Left lobe of liver (tissue), 2 donors: ENCODE results near the gene MTX2. TPM values are rescaled to one million over a fixed set of nuclear protein-coding genes. Genes with fewer than 3 reads are reported as not detected.
"Not testable (repeated sequence)": the region's sequence is repeated elsewhere in the genome, so short reads cannot be mapped to it uniquely, and the experiment has no call there.

Experiments used
- ATAC-seq: fragments of 200-7000 bp; cut with Tn5 transposase; one replicate; pipeline ENCODE4 v1.9.1; 2020; ENCODE audit warnings: mild to moderate bottlenecking, moderate library complexity
- DNase-seq: peaks from one replicate; pipeline ENCODE4 v3.0.0-alpha.2; 2020; ENCODE audit warnings: low spot score
- total RNA-seq: library from RNA; stranded (reverse); gene quantifications from one replicate; pipeline ENCODE4 v1.2.1, GENCODE V29; 2021
- donor health status: DM: no; HTN: no; CAD: no; lungs with moderate emphysema.
- donor health status: DM: no; HTN: yes; CAD: no.

MTX2 gene
- total RNA-seq, 1 donor from 2014 or later: 7.6 TPM

- no peak for ATAC-seq
- DNase-seq: no peak
Observed at GRCh38 chr2:176285321-176285720, 16.1 kb downstream of the MTX2 start.

GRCh38 chr2:176291335-176291734 lies 22.1 kb downstream of the MTX2 start:
- DNase-seq: no peak
- ATAC-seq: no peak

- ATAC-seq: peak; percentile 60
- no peak for DNase-seq
Observed at GRCh38 chr2:176291809-176292283, 22.6 kb downstream of the MTX2 start.

GRCh38 chr2:176292608-176293007 lies 23.4 kb downstream of the MTX2 start:
- DNase-seq (no peak), ATAC-seq (no peak)

- ATAC-seq (no peak), DNase-seq (no peak)
Observed at GRCh38 chr2:176293334-176293733, 24.1 kb downstream of the MTX2 start.

- ATAC-seq: no peak
Observed at GRCh38 chr2:176297067-176297466, 27.8 kb downstream of the MTX2 start.

GRCh38 chr2:176297737-176298136 lies 28.5 kb downstream of the MTX2 start:
- ATAC-seq: no peak
- no peak for DNase-seq

More at GRCh38 chr2:176297067-176297466, 27.8 kb downstream of the MTX2 start:
- no peak for DNase-seq

- not testable (repeated sequence) for ATAC-seq
Observed at GRCh38 chr2:176306020-176306419, 36.8 kb downstream of the MTX2 start.

GRCh38 chr2:176317199-176317598 lies 48.0 kb downstream of the MTX2 start:
- peak; percentile 26 for ATAC-seq

More at GRCh38 chr2:176306020-176306419, 36.8 kb downstream of the MTX2 start:
- DNase-seq: not testable (repeated sequence)

GRCh38 chr2:176317623-176318065 lies 48.4 kb downstream of the MTX2 start:
- peak; percentile 48 for ATAC-seq
- DNase-seq: no peak

More at GRCh38 chr2:176317199-176317598, 48.0 kb downstream of the MTX2 start:
- DNase-seq: no peak

GRCh38 chr2:176321916-176322315 lies 52.7 kb downstream of the MTX2 start:
- DNase-seq: no peak
- ATAC-seq: no peak

GRCh38 chr2:176324862-176325261 lies 55.6 kb downstream of the MTX2 start:
- DNase-seq: no peak

GRCh38 chr2:176325732-176326131 lies 56.5 kb downstream of the MTX2 start:
- ATAC-seq (no peak), DNase-seq (no peak)

More at GRCh38 chr2:176324862-176325261, 55.6 kb downstream of the MTX2 start:
- ATAC-seq: no peak

GRCh38 chr2:176328149-176328548 lies 58.9 kb downstream of the MTX2 start:
- ATAC-seq (no peak), DNase-seq (no peak)

GRCh38 chr2:176330612-176331011 lies 61.4 kb downstream of the MTX2 start:
- no peak for DNase-seq
- no peak for ATAC-seq

- ATAC-seq: no peak
Observed at GRCh38 chr2:176331646-176332045, 62.4 kb downstream of the MTX2 start.

GRCh38 chr2:176334729-176335128 lies 65.5 kb downstream of the MTX2 start:
- DNase-seq (no peak), ATAC-seq (no peak)

More at GRCh38 chr2:176331646-176332045, 62.4 kb downstream of the MTX2 start:
- no peak for DNase-seq

- DNase-seq (no peak), ATAC-seq (no peak)
Observed at GRCh38 chr2:176338395-176338794, 69.2 kb downstream of the MTX2 start.

GRCh38 chr2:176339208-176339607 lies 70.0 kb downstream of the MTX2 start:
- no peak for ATAC-seq
- DNase-seq: no peak

GRCh38 chr2:176356251-176356650 lies 87.0 kb downstream of the MTX2 start:
- ATAC-seq: no peak
- no peak for DNase-seq

- DNase-seq (no peak), ATAC-seq (no peak)
Observed at GRCh38 chr2:176364273-176364977, 95.2 kb downstream of the MTX2 start.

GRCh38 chr2:176368349-176368748 lies 99.1 kb downstream of the MTX2 start:
- ATAC-seq (no peak), DNase-seq (no peak)
